Duodenal mucosa (tissue), 2 donors: Measurements from ENCODE around the gene KCNF1.

Source experiments
- H3K27ac ChIP-seq: one replicate; pipeline ENCODE4 v1.7.0; 2013; ENCODE audit warnings: low read depth, low read length
- H3K27me3 ChIP-seq, 2 donors: one replicate each; pipeline ENCODE4 v1.7.0; 2013; ENCODE audit warnings: low read length in 2 of 2, control low read depth in 1 of 2; ENCODE audit not compliant: insufficient read depth in 2 of 2, control insufficient read depth in 1 of 2
- H3K36me3 ChIP-seq, 2 donors: one replicate each; pipeline ENCODE4 v1.7.0; 2013; ENCODE audit warnings: low read length in 2 of 2, control low read depth in 1 of 2; ENCODE audit not compliant: insufficient read depth in 2 of 2, control insufficient read depth in 1 of 2
- H3K4me1 ChIP-seq, 2 donors: one replicate each; pipeline ENCODE4 v1.7.0; 2013; ENCODE audit warnings: low read length in 2 of 2, control low read depth in 1 of 2; ENCODE audit not compliant: insufficient read depth in 2 of 2, control insufficient read depth in 1 of 2
- H3K4me3 ChIP-seq, 2 donors: one replicate each; pipeline ENCODE4 v1.7.0; 2013; ENCODE audit warnings: low read length in 2 of 2, low read depth in 1 of 2
- H3K9ac ChIP-seq, 2 donors: one replicate each; pipeline ENCODE4 v1.7.0; 2013; ENCODE audit warnings: low read length in 2 of 2, low read depth in 1 of 2
- H3K9me3 ChIP-seq, 2 donors: one replicate each; pipeline ENCODE4 v1.7.0; 2013; ENCODE audit warnings: low read length in 2 of 2, control low read depth in 1 of 2; ENCODE audit not compliant: control insufficient read depth in 1 of 2

KCNF1 gene

GRCh38 chr2:10935953-10936942 lies 24.5 kb downstream of the KCNF1 start:
- Histone ChIP-seq H3K27ac (no peak overlapping the region), H3K9me3 (peaks cover 7 to 11% of the 10 kb centered on the region in 2 donors), H3K27me3 (no peaks in the 10 kb centered on the region), H3K36me3 (no peaks in the 10 kb centered on the region), H3K4me1 (no peaks in the 10 kb centered on the region), H3K4me3 (no peak overlapping the region), H3K9ac (no peak overlapping the region)

DNA sequence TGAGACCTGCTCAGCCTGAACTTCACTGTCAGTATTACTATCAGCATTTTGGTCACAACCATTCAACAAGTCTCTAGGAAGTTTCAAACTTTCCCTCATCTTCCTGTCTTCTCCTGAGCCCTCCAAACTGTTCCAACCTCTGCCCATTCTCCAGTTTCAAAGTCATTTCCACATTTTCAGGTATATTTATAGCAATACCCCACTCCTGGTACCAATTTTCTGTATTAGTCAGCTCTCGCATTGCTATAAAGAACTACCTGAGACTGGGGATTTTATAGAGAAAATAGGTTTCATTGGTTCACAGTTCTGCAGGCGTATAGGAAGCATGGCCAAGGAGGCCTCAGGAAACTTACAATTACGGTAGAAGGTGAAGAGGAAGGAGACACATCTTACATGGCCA lies 27.3 kb downstream of the KCNF1 start:
- Histone ChIP-seq H3K4me3 (no peak overlapping the region), H3K4me1 (no peaks in the 10 kb centered on the region), H3K9me3 (peaks cover 7 to 11% of the 10 kb centered on the region in 2 donors)

DNA sequence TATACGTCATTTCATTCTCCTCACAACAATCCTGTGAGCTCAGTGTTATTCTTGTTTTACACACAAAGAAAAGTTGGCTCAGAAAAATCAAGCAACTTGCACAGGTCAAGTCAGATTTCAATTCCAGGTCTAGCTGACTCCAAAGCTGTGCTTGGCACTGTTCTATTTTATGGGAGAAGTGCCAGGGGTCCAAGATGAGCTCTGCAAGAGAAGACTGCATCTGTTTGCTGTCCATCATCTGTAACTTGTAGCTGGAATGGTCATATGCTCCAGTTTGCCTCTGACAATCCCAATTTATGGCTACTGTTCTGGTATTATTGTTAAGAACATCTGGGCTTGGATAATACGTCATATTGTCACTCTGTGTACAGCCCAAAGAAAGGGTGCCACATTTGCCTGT lies 28.9 kb downstream of the KCNF1 start:
- Histone ChIP-seq H3K9me3 (peaks cover 7 to 11% of the 10 kb centered on the region in 2 donors), H3K27ac (no peak overlapping the region), H3K4me1 (no peaks in the 10 kb centered on the region), H3K4me3 (no peak overlapping the region), H3K36me3 (no peaks in the 10 kb centered on the region), H3K9ac (no peak overlapping the region), H3K27me3 (no peaks in the 10 kb centered on the region)

More for the DNA sequence above, 27.3 kb downstream of the KCNF1 start:
- Histone ChIP-seq H3K36me3 (no peaks in the 10 kb centered on the region), H3K27ac (no peak overlapping the region), H3K27me3 (no peaks in the 10 kb centered on the region), H3K9ac (no peak overlapping the region)

GRCh38 chr2:10941383-10941782 lies 29.6 kb downstream of the KCNF1 start:
- H3K27me3 ChIP-seq: no peaks in the 10 kb centered on the region
- no peak overlapping the region for H3K4me3 ChIP-seq
- peaks cover 7 to 11% of the 10 kb centered on the region in 2 donors for H3K9me3 ChIP-seq
- no peak overlapping the region for H3K9ac ChIP-seq
- no peaks in the 10 kb centered on the region for H3K36me3 ChIP-seq
- H3K4me1 ChIP-seq: no peaks in the 10 kb centered on the region
- no peak overlapping the region for H3K27ac ChIP-seq

DNA sequence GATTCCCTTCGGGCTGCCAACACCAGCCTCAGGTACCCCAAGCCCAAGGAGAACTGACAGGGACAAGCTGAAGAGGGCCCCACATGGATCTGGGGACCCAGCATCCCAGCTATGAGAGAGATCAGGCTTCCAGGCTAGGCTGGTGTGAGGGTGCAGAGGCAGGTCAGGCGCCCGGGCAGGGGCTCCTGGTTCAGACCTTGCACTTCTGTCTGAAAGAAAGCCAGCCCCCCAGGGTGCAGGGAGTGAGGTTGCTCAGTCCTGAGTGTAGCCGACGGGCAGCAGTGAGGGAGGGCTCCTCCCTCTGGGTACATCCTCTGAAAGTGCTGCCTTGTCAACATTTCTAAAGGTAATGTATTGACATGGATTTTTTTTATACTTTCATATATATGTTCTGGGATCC lies 33.1 kb downstream of the KCNF1 start:
- H3K27me3 ChIP-seq: no peaks in the 10 kb centered on the region

GRCh38 chr2:10946394-10946793 lies 34.7 kb downstream of the KCNF1 start:
- H3K27me3 ChIP-seq: no peaks in the 10 kb centered on the region
- no peak overlapping the region for H3K27ac ChIP-seq
- H3K4me3 ChIP-seq: no peak overlapping the region
- H3K36me3 ChIP-seq: no peaks in the 10 kb centered on the region
- H3K4me1 ChIP-seq: no peaks in the 10 kb centered on the region
- H3K9me3 ChIP-seq: no peaks in the 10 kb centered on the region
- H3K9ac ChIP-seq: no peak overlapping the region

More for the DNA sequence above, 33.1 kb downstream of the KCNF1 start:
- H3K4me3 ChIP-seq: no peak overlapping the region
- H3K9ac ChIP-seq: no peak overlapping the region
- H3K27ac ChIP-seq: no peak overlapping the region
- H3K4me1 ChIP-seq: no peaks in the 10 kb centered on the region
- no peaks in the 10 kb centered on the region for H3K9me3 ChIP-seq
- H3K36me3 ChIP-seq: no peaks in the 10 kb centered on the region

- H3K27me3 ChIP-seq: no peaks in the 10 kb centered on the region
- H3K27ac ChIP-seq: no peak overlapping the region
These were observed 35.3 kb downstream of the KCNF1 start for GRCh38 chr2:10947005-10947440.

DNA sequence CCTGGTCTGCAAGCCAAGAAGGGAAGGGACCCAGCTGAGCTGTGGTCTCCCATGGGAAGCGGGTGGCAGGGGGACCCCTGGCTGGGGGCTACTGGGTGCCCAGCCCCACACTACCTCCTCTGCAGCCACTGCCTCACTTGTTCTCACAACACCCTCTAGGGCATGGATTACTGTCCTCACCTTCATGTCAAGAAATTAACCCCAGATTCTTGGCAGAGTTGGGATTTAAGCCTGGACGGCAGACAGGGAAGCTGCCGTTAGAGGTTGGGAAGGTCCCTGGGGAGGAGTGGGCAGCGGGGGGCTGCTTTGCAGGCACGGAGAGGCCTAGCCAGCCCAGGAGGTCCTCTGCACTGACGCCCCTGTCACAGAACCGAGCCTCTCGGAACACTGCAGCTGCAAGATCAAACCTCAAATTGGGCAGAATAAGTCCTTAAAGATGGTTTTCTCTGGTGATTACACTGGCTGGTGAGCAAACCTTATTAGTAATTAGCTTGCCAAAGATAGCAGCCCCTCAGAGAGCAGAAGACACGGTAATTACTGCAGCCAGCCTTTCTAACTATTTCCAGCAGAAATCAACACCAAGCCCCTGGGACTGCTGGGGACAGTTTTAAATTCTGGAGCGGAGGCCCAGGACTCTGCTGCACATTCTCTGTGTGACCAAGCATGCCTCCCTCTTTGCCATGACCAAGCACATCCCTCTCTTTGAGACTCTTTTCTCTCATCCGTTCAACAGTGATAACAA lies 35.9 kb downstream of the KCNF1 start:
- Histone ChIP-seq H3K27ac (no peak overlapping the region), H3K27me3 (no peaks in the 10 kb centered on the region)

More at GRCh38 chr2:10947005-10947440, 35.3 kb downstream of the KCNF1 start:
- H3K9ac ChIP-seq: no peak overlapping the region
- H3K36me3 ChIP-seq: no peaks in the 10 kb centered on the region
- H3K4me1 ChIP-seq: no peaks in the 10 kb centered on the region
- no peaks in the 10 kb centered on the region for H3K9me3 ChIP-seq
- H3K4me3 ChIP-seq: no peak overlapping the region

DNA sequence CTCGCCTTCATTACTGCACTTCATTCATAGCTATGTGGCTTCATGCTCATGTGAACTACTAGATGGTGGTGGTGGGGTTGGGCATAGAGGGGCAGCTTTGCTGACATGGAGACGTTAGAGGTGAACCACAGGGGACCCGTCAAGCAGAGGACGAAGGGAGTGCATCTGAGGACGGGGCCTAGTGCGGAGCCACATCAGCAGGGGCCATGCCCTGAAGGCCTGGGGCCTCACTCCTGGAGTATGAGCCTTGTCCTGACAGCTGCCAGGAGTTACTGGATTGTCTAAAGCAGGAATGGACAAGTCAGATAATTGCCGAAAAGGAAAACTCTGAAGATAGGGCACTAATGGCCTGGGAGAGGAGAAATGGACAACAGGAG lies 36.4 kb downstream of the KCNF1 start:
- Histone ChIP-seq H3K9ac (no peak overlapping the region), H3K4me3 (no peak overlapping the region), H3K27me3 (no peaks in the 10 kb centered on the region), H3K9me3 (no peaks in the 10 kb centered on the region), H3K4me1 (no peaks in the 10 kb centered on the region), H3K36me3 (no peaks in the 10 kb centered on the region), H3K27ac (no peak overlapping the region)

More for the DNA sequence above, 35.9 kb downstream of the KCNF1 start:
- H3K4me1 ChIP-seq: no peaks in the 10 kb centered on the region
- no peak overlapping the region for H3K4me3 ChIP-seq
- no peaks in the 10 kb centered on the region for H3K36me3 ChIP-seq
- no peak overlapping the region for H3K9ac ChIP-seq
- H3K9me3 ChIP-seq: no peaks in the 10 kb centered on the region

GRCh38 chr2:10948606-10949230 lies 37.0 kb downstream of the KCNF1 start:
- Histone ChIP-seq H3K9ac (no peak overlapping the region), H3K27ac (no peak overlapping the region), H3K4me1 (no peaks in the 10 kb centered on the region), H3K27me3 (no peaks in the 10 kb centered on the region), H3K4me3 (no peak overlapping the region), H3K36me3 (no peaks in the 10 kb centered on the region), H3K9me3 (no peaks in the 10 kb centered on the region)
